NCI-H187 treated with DMSO at 0.1 percent for 48 hours (cell line): ENCODE results near the gene MCUB.
"Not testable (repeated sequence)": the region's sequence is repeated elsewhere in the genome, so short reads cannot be mapped to it uniquely, and the experiment has no call there.

Source experiments
- DNase-seq: peaks from one replicate; lab custom pipeline; 2025; lab: John Stamatoyannopoulos, UW

MCUB gene

GRCh38 chr4:109579997-109580396 is 20.0 kb downstream of the MCUB start:
- DNase-seq, result not testable (repeated sequence)

- no peak for DNase-seq
Measured at GRCh38 chr4:109588176-109588575, 28.1 kb downstream of the MCUB start.

- DNase-seq, result no peak
Measured at GRCh38 chr4:109589119-109589518, 29.1 kb downstream of the MCUB start.

GRCh38 chr4:109589605-109590004 is 29.6 kb downstream of the MCUB start:
- DNase-seq, result no peak

GRCh38 chr4:109590905-109591304 is 30.9 kb downstream of the MCUB start:
- no peak for DNase-seq

GRCh38 chr4:109592367-109592766 is 32.3 kb downstream of the MCUB start:
- no peak for DNase-seq

GRCh38 chr4:109595123-109595522 is 35.1 kb downstream of the MCUB start:
- not testable (repeated sequence) for DNase-seq

GRCh38 chr4:109596420-109597085 is 36.5 kb downstream of the MCUB start:
- DNase-seq, result not testable (repeated sequence)

GRCh38 chr4:109599046-109599652 is 39.1 kb downstream of the MCUB start:
- DNase-seq, result no peak

- DNase-seq, result no peak
Measured at GRCh38 chr4:109600431-109600830, 40.4 kb downstream of the MCUB start.

GRCh38 chr4:109601336-109601735 is 41.3 kb downstream of the MCUB start:
- DNase-seq, result no peak

- DNase-seq, result no peak
Measured at GRCh38 chr4:109607976-109608375, 47.9 kb downstream of the MCUB start.

- no peak for DNase-seq
Measured at GRCh38 chr4:109608879-109609278, 48.8 kb downstream of the MCUB start.

GRCh38 chr4:109609431-109609830 is 49.4 kb downstream of the MCUB start:
- DNase-seq, result no peak

GRCh38 chr4:109610489-109610888 is 50.4 kb downstream of the MCUB start:
- DNase-seq, result no peak

GRCh38 chr4:109611045-109611646 is 51.1 kb downstream of the MCUB start:
- no peak for DNase-seq

GRCh38 chr4:109614015-109614414 is 54.0 kb downstream of the MCUB start:
- no peak for DNase-seq

GRCh38 chr4:109614466-109614865 is 54.4 kb downstream of the MCUB start:
- DNase-seq, result no peak

GRCh38 chr4:109615742-109616141 is 55.7 kb downstream of the MCUB start:
- no peak for DNase-seq

GRCh38 chr4:109616243-109616642 is 56.2 kb downstream of the MCUB start:
- no peak for DNase-seq

- no peak for DNase-seq
Measured at GRCh38 chr4:109622626-109623025, 62.6 kb downstream of the MCUB start.

- DNase-seq, result no peak
Measured at GRCh38 chr4:109624536-109624935, 64.5 kb downstream of the MCUB start.

GRCh38 chr4:109627361-109627760 is 67.3 kb downstream of the MCUB start:
- DNase-seq, result no peak

GRCh38 chr4:109629775-109630174 is 69.7 kb downstream of the MCUB start:
- DNase-seq, result no peak
